IgD-negative memory B cell (primary cell): ENCODE data around the gene MYRIP. TPM values are rescaled to one million over a fixed set of nuclear protein-coding genes. Genes with fewer than 3 reads are reported as not detected.
"Not testable (repeated sequence)": the region's sequence is repeated elsewhere in the genome, so short reads cannot be mapped to it uniquely, and the experiment has no call there.

Source experiments
- H3K27ac Mint-ChIP-seq, 3 donors: one replicate each; pipeline ENCODE4 v1.8.0; 2020 to 2022; ENCODE audit warnings: mild to moderate bottlenecking in 3 of 3, mixed read lengths in 3 of 3, moderate library complexity in 1 of 3
- H3K27me3 Mint-ChIP-seq: one replicate; pipeline ENCODE4 v1.8.0; 2021; ENCODE audit warnings: mixed read lengths
- H3K36me3 Mint-ChIP-seq: one replicate; pipeline ENCODE4 v1.8.0; 2020; ENCODE audit warnings: mild to moderate bottlenecking, mixed read lengths
- H3K4me1 Mint-ChIP-seq, 3 donors: one replicate each; pipeline ENCODE4 v1.8.0; 2020 to 2022; ENCODE audit warnings: mixed read lengths in 3 of 3, mild to moderate bottlenecking in 1 of 3
- H3K4me3 Mint-ChIP-seq, 4 donors: one replicate each; pipeline ENCODE4 v1.8.0; 2020 to 2022; ENCODE audit warnings: mild to moderate bottlenecking in 4 of 4, mixed read lengths in 4 of 4, moderate library complexity in 3 of 4
- H3K9me3 Mint-ChIP-seq, 3 donors: one replicate each; pipeline ENCODE4 v1.8.0; 2020 to 2021; ENCODE audit warnings: mixed read lengths in 3 of 3, mild to moderate bottlenecking in 1 of 3
- polyA plus RNA-seq: library from polyadenylated mRNA; unstranded; fragments of 300-500 nt; fragmentation: Illumina TruSeq; gene quantifications from one replicate; pipeline ENCODE4 v1.2.3, GENCODE V29; 2021

The MYRIP gene
- polyA plus RNA-seq, 1 donor from 2014 or later, result 0.11 TPM

GRCh38 chr3:39982665-39983357, 173.4 kb downstream of the MYRIP start:
- no peak overlapping the region for H3K27ac Mint-ChIP-seq

GRCh38 chr3:39989746-39990145, 180.3 kb downstream of the MYRIP start:
- peaks cover 0 to 7% (median 0%) of the 10 kb centered on the region in 3 donors for H3K9me3 Mint-ChIP-seq
- H3K27ac Mint-ChIP-seq, result no peak overlapping the region
- no peaks in the 10 kb centered on the region for H3K36me3 Mint-ChIP-seq
- H3K4me3 Mint-ChIP-seq, result no peak overlapping the region
- no peaks in the 10 kb centered on the region for H3K4me1 Mint-ChIP-seq
- peaks cover 3% of the 10 kb centered on the region for H3K27me3 Mint-ChIP-seq

More at GRCh38 chr3:39982665-39983357, 173.4 kb downstream of the MYRIP start:
- peaks cover 1% of the 10 kb centered on the region for H3K27me3 Mint-ChIP-seq
- H3K36me3 Mint-ChIP-seq, result no peaks in the 10 kb centered on the region
- H3K4me3 Mint-ChIP-seq, result no peak overlapping the region
- peaks cover 0 to 4% (median 0%) of the 10 kb centered on the region in 3 donors for H3K4me1 Mint-ChIP-seq
- H3K9me3 Mint-ChIP-seq, result peaks cover 0 to 8% (median 0%) of the 10 kb centered on the region in 3 donors

GRCh38 chr3:39990532-39990931, 181.1 kb downstream of the MYRIP start:
- peaks cover 3% of the 10 kb centered on the region for H3K27me3 Mint-ChIP-seq
- H3K4me1 Mint-ChIP-seq, result no peaks in the 10 kb centered on the region
- no peaks in the 10 kb centered on the region for H3K36me3 Mint-ChIP-seq
- peaks cover 0 to 7% (median 2%) of the 10 kb centered on the region in 3 donors for H3K9me3 Mint-ChIP-seq
- no peak overlapping the region for H3K4me3 Mint-ChIP-seq
- H3K27ac Mint-ChIP-seq, result no peak overlapping the region

GRCh38 chr3:40008796-40009195, 199.4 kb downstream of the MYRIP start:
- H3K27ac Mint-ChIP-seq, result no peak overlapping the region
- H3K36me3 Mint-ChIP-seq, result no peaks in the 10 kb centered on the region
- H3K4me3 Mint-ChIP-seq, result no peak overlapping the region
- peaks cover 2% of the 10 kb centered on the region for H3K27me3 Mint-ChIP-seq
- no peaks in the 10 kb centered on the region for H3K4me1 Mint-ChIP-seq
- H3K9me3 Mint-ChIP-seq, result peaks cover 0 to 2% (median 0%) of the 10 kb centered on the region in 3 donors

GRCh38 chr3:40009991-40010390, 200.6 kb downstream of the MYRIP start:
- peaks cover 0 to 2% (median 0%) of the 10 kb centered on the region in 3 donors for H3K9me3 Mint-ChIP-seq
- no peak overlapping the region for H3K27ac Mint-ChIP-seq
- peaks cover 2% of the 10 kb centered on the region for H3K27me3 Mint-ChIP-seq
- no peaks in the 10 kb centered on the region for H3K4me1 Mint-ChIP-seq
- no peak overlapping the region for H3K4me3 Mint-ChIP-seq
- no peaks in the 10 kb centered on the region for H3K36me3 Mint-ChIP-seq

DNA sequence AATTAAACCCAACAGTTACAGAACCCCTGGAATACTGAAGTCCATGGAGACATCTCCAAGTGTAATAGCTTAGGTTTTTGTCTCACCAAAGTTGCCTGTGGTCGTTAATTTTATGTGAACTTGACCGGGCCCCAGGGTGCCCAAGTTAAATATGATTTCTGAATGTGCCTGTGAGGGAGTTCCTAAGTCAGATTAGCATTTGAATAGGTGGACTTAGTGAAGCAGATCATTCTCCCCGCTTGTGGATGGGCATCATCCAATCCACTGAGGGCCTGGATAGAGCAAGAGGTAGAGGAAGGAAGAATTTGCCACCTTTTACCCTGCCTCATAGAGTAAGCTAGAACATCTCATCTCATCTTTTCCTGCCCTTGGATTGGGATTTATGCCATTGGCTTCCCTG, 203.0 kb downstream of the MYRIP start:
- Mint-ChIP-seq H3K27me3 (peaks cover 2% of the 10 kb centered on the region), H3K27ac (no peak overlapping the region), H3K9me3 (peaks cover 0 to 2% (median 0%) of the 10 kb centered on the region in 3 donors), H3K4me1 (no peaks in the 10 kb centered on the region), H3K4me3 (no peak overlapping the region), H3K36me3 (no peaks in the 10 kb centered on the region)

GRCh38 chr3:40016391-40016790, 207.0 kb downstream of the MYRIP start:
- Mint-ChIP-seq H3K36me3 (peaks cover 2% of the 10 kb centered on the region), H3K4me1 (no peaks in the 10 kb centered on the region), H3K27me3 (peaks cover 2% of the 10 kb centered on the region), H3K9me3 (peaks cover 0 to under 1% (median 0%) of the 10 kb centered on the region in 3 donors), H3K4me3 (no peak overlapping the region), H3K27ac (no peak overlapping the region)

GRCh38 chr3:40018369-40018768, 209.0 kb downstream of the MYRIP start:
- Mint-ChIP-seq H3K4me1 (no peaks in the 10 kb centered on the region), H3K36me3 (peaks cover 3% of the 10 kb centered on the region), H3K4me3 (peak overlapping the region in 1 of 4 donors; percentile 1), H3K27me3 (peaks cover 2% of the 10 kb centered on the region), H3K27ac (no peak overlapping the region), H3K9me3 (peaks cover 0 to 2% (median 0%) of the 10 kb centered on the region in 3 donors)

DNA sequence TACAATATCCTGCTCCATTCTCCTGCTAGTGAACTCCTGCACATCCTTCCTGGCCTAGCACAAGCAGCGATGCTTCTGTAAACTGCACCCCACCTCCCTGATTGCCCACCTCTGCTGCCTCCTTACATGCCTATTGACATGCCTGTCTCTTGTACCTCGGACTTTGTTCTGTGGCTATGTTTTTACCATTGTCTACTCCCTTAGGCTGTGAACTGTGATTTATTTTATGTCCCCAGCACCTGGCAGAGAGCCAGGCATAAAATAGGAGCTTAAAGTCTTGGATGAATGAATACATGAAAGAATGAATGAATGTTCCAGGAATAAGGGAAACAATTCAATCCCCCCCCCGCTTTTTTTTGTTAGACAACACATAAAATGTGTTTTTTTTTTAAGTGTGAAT, 210.0 kb downstream of the MYRIP start:
- H3K4me1 Mint-ChIP-seq, result peaks cover 0 to 1% (median 0%) of the 10 kb centered on the region in 3 donors
- H3K4me3 Mint-ChIP-seq, result no peak overlapping the region
- no peak overlapping the region for H3K27ac Mint-ChIP-seq
- peaks cover 4% of the 10 kb centered on the region for H3K27me3 Mint-ChIP-seq
- H3K36me3 Mint-ChIP-seq, result peaks cover 5% of the 10 kb centered on the region
- peaks cover 2 to 3% (median 2%) of the 10 kb centered on the region in 3 donors for H3K9me3 Mint-ChIP-seq

DNA sequence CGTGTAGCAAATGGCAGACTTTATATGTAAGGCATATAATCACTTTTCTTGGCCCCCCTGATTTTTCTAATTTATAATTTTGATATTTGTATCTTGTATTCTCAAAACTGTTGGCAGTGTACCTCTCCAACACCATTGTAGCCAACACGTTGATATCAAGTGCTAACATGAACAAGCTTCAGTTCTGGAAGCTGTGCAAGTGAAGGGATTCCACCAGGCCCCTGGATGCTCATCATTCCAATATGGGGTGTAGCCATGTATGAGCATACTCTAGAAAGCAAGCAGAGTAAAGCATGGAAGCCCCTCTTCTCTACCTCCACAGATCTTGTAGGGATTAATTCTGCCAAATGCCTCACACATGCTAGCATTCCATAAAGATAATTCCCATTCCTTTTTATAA, 211.3 kb downstream of the MYRIP start:
- peaks cover 4% of the 10 kb centered on the region for H3K27me3 Mint-ChIP-seq
- peaks cover 2 to 10% (median 5%) of the 10 kb centered on the region in 3 donors for H3K9me3 Mint-ChIP-seq
- H3K4me3 Mint-ChIP-seq, result no peak overlapping the region
- H3K4me1 Mint-ChIP-seq, result peaks cover 0 to 1% (median 0%) of the 10 kb centered on the region in 3 donors
- no peak overlapping the region for H3K27ac Mint-ChIP-seq
- H3K36me3 Mint-ChIP-seq, result peaks cover 5% of the 10 kb centered on the region

DNA sequence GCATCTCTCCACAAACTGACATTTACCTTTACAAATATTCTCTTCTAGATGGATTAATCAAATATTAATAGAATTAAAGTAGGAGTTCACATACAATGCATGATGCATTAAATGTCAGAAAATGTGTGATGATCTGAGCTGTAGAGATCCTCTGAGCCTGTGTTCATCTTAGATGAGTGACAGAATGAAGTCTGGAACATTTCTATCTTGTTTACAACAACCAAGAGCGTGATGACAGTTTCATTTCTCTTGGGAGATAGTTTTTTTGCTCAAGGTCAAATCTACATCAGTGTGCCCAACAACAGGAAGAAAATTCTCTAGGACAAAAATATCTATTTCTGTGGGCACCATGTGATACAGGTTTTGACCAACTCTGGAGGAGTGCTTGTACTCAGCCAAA, 211.9 kb downstream of the MYRIP start:
- Mint-ChIP-seq H3K4me3 (no peak overlapping the region), H3K9me3 (peaks cover 3 to 11% (median 5%) of the 10 kb centered on the region in 3 donors), H3K36me3 (peaks cover 5% of the 10 kb centered on the region), H3K4me1 (peaks cover 0 to 1% (median 0%) of the 10 kb centered on the region in 3 donors), H3K27me3 (peaks cover 4% of the 10 kb centered on the region), H3K27ac (no peak overlapping the region)

DNA sequence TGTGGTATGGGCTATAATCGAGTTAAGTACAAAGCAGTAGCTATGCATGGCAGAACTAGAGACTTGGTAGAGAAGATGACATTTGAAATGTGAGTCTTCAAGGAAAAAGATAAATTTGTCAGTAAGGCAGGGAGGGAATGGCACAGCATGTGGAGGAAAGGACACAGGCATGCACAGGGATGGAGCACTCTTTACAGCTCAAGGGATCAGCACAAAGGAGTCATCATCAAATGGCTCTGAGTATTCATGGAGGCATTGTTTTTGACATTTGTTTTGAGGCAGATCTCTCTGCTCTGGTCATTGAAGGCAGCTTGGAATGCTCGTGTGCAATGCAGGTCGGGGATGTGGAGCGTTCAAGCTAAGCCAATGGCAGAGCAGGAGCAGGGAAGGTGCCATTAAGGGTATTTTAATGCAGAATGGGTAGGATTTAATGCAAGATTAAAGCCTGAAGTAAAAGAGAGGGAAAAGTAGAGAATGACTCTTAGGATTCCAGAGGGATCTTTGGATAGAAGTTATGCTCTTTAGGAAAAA, 213.0 kb downstream of the MYRIP start:
- Mint-ChIP-seq H3K27ac (peak overlapping the region in 1 of 3 donors; percentile 69), H3K27me3 (peaks cover 5% of the 10 kb centered on the region), H3K4me3 (no peak overlapping the region), H3K9me3 (peaks cover 3 to 19% (median 12%) of the 10 kb centered on the region in 3 donors), H3K4me1 (peaks cover 0 to 1% (median 0%) of the 10 kb centered on the region in 3 donors), H3K36me3 (peaks cover 8% of the 10 kb centered on the region)

DNA sequence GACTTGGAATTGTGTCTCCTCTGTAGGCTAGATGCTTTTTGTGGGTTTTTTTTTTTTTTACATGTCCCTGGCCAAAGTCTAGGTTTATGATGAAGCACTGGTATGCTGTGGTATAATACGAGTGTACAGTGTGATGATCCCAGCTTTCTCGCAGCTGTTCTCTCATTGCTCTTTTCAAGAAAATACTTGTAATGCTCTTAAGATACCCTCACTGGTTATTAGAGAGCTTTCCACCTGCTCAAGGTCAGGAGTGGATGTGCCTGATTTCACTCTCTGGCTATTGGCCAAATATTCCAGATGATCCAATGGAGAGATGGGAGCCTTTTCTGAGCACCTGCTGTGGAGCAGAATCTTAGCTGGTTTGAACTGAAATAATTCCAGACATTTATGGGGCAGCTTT, 215.1 kb downstream of the MYRIP start:
- Mint-ChIP-seq H3K4me1 (peaks cover 0 to 1% (median 0%) of the 10 kb centered on the region in 3 donors), H3K9me3 (peaks cover 3 to 20% (median 16%) of the 10 kb centered on the region in 3 donors), H3K4me3 (no peak overlapping the region), H3K36me3 (peaks cover 6% of the 10 kb centered on the region), H3K27me3 (peaks cover 5% of the 10 kb centered on the region), H3K27ac (no peak overlapping the region)

- H3K4me3 Mint-ChIP-seq, H3K36me3 Mint-ChIP-seq, H3K27me3 Mint-ChIP-seq, H3K27ac Mint-ChIP-seq, H3K4me1 Mint-ChIP-seq: not testable (repeated sequence)
- peaks cover 3 to 23% (median 16%) of the 10 kb centered on the region in 3 donors for H3K9me3 Mint-ChIP-seq
Measured at GRCh38 chr3:40025892-40026291, 216.5 kb downstream of the MYRIP start.

GRCh38 chr3:40035177-40035576, 225.8 kb downstream of the MYRIP start:
- Mint-ChIP-seq H3K9me3 (peaks cover 0 to 6% (median 3%) of the 10 kb centered on the region in 3 donors), H3K27me3 (no peaks in the 10 kb centered on the region), H3K27ac (no peak overlapping the region), H3K4me1 (no peaks in the 10 kb centered on the region), H3K4me3 (no peak overlapping the region), H3K36me3 (no peaks in the 10 kb centered on the region)

DNA sequence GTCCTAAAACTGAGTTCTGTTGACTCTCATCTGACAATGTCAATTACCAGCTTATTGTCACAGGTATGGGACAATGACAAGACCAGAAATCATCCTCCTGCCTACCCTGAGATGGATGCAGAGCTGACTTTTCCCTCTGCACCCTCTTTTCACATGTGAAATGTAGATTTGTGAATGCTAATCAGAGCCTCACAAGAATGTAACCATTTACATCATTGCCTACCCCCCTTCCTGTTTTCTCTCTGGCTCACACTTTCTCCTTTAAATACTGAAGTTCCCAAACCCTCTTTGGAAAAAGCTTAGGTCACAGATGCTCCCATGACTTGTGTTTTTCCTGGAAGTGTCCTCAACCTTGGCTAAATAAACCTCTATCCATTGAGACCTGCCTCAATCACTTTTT, 228.2 kb downstream of the MYRIP start:
- no peaks in the 10 kb centered on the region for H3K4me1 Mint-ChIP-seq

More for the DNA sequence above, 228.2 kb downstream of the MYRIP start:
- Mint-ChIP-seq H3K27me3 (no peaks in the 10 kb centered on the region), H3K36me3 (no peaks in the 10 kb centered on the region), H3K9me3 (no peaks in the 10 kb centered on the region), H3K27ac (no peak overlapping the region), H3K4me3 (no peak overlapping the region)
